ENCODE results near the gene UGT1A4. TPM values are rescaled to one million over a fixed set of nuclear protein-coding genes. Genes with fewer than 3 reads are reported as not detected.

Gene UGT1A4
- polyA plus RNA-seq (2013, experiment 1 of 2): not detected
- polyA plus RNA-seq (2013, experiment 2 of 2): not detected

GRCh38 chr2:233718552-233718951, at the start of gene UGT1A4:
Gene UGT1A4, plus strand, starts transcription at chr2:233718736. Its CDS starts 85 bp downstream, at chr2:233718821.
- 92 to 95% methylated on average over 7 of the region's 7 CpGs for WGBS, 2 experiments (ENCODE audit: insufficient coverage in 2 of 2)
- H3K9me3 ChIP-seq (ENCODE audit: control insufficient read depth, low read length): no peaks in the 10 kb centered on the region
- H3K4me3 ChIP-seq (ENCODE audit: extremely low read depth, insufficient read depth, low read length, poor library complexity, severe bottlenecking): no peak within 1 kb of the TSS
- H3K4me1 ChIP-seq (ENCODE audit: control insufficient read depth, insufficient read depth, low read length, poor library complexity, severe bottlenecking): no peaks in the 10 kb centered on the region
- no peaks in the 10 kb centered on the region for H3K36me3 ChIP-seq (ENCODE audit: control insufficient read depth, insufficient read depth, low read length)
- H3K27ac ChIP-seq (ENCODE audit: low read depth, low read length, severe bottlenecking): no peak within 1 kb of the TSS

DNA sequence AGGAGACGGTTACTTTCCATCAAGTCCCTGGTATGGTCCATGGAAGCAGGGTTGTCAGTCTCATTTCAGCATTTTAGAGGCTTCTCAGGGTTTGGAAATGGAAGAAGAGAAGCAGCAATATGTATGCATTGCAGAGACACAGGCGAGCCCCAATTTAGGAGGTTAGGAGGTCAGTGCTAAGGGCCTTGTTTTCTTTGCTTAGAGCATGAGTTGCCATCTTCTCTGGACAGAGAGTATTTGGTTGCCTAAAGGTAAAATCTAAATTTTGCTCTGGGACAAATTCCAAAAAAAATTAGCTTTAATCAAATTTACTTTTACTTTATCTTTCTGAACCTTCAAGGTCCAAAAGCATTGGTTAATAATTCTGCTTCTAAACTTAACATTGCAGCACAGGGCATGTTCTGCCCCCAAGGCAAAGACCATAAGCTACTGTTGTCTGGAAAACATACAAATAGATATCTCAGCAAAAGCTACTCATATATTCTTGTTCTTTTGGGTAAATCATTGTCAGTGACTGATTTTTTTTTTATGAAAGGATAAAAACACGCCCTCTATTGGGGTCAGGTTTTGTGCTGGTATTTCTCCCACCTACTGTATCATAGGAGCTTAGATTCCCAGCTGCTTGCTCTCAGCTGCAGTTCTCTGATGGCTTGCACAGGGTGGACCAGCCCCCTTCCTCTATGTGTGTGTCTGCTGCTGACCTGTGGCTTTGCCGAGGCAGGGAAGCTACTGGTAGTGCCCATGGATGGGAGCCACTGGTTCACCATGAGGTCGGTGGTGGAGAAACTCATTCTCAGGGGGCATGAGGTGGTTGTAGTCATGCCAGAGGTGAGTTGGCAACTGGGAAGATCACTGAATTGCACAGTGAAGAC, 47.0 kb upstream of the UGT1A4 start, which contains the start of gene UGT1A9:
TSS of gene UGT1A9 (plus strand) at position 609 of the 872 bp plus-strand sequence. CDS start at position 646, 37 bp downstream.
- Histone ChIP-seq H3K4me1 (ENCODE audit: control insufficient read depth, insufficient read depth, low read length, poor library complexity, severe bottlenecking) (no peaks in the 10 kb centered on the region), H3K36me3 (ENCODE audit: control insufficient read depth, insufficient read depth, low read length) (no peaks in the 10 kb centered on the region), H3K9me3 (ENCODE audit: control insufficient read depth, low read length) (no peaks in the 10 kb centered on the region), H3K4me3 (ENCODE audit: extremely low read depth, insufficient read depth, low read length, poor library complexity, severe bottlenecking) (no peak within 1 kb of the TSS), H3K27ac (ENCODE audit: low read depth, low read length, severe bottlenecking) (no peak within 1 kb of the TSS)
- 70 to 91% methylated on average over 2 to 3 of the region's 5 CpGs for WGBS, 2 experiments (ENCODE audit: insufficient coverage in 2 of 2)

- H3K36me3 ChIP-seq (ENCODE audit: control insufficient read depth, insufficient read depth, low read length): no peaks in the 10 kb centered on the region
- H3K9me3 ChIP-seq (ENCODE audit: control insufficient read depth, low read length): no peaks in the 10 kb centered on the region
- H3K27ac ChIP-seq (ENCODE audit: low read depth, low read length, severe bottlenecking): no peak overlapping the region
- no peaks in the 10 kb centered on the region for H3K4me1 ChIP-seq (ENCODE audit: control insufficient read depth, insufficient read depth, low read length, poor library complexity, severe bottlenecking)
- no peak overlapping the region for H3K4me3 ChIP-seq (ENCODE audit: extremely low read depth, insufficient read depth, low read length, poor library complexity, severe bottlenecking)
- no CpG with 5 or more reads among the region's 3 CpGs for WGBS, 2 experiments (ENCODE audit: insufficient coverage in 2 of 2)
These were observed 45.6 kb upstream of the UGT1A4 start for GRCh38 chr2:233672886-233673285.

DNA sequence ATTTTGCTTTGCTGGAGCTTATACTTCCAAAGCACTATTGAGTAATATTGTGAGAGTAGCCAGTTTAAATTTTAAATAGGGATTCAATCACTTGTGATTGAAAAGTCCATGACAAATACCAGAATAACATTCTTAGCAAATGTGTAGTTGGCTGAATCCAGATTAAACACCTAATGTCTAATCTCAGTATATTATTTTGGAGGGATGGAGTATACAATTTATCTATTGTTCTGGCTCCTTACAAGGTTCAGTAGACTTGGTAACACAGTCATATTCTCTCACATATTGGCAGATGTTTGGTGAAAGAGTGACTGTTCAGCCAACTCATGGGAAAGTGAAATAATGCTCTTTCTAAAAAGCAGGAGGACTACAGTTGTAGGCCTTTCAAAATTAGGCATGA, 44.6 kb upstream of the UGT1A4 start:
- no peak overlapping the region for H3K4me3 ChIP-seq (ENCODE audit: extremely low read depth, insufficient read depth, low read length, poor library complexity, severe bottlenecking)

GRCh38 chr2:233674314-233674713, 44.2 kb upstream of the UGT1A4 start:
- no peaks in the 10 kb centered on the region for H3K4me1 ChIP-seq (ENCODE audit: control insufficient read depth, insufficient read depth, low read length, poor library complexity, severe bottlenecking)
- no peak overlapping the region for H3K27ac ChIP-seq (ENCODE audit: low read depth, low read length, severe bottlenecking)
- WGBS, 2 experiments (ENCODE audit: insufficient coverage in 2 of 2): no CpG with 5 or more reads among the region's 1 CpG
- H3K9me3 ChIP-seq (ENCODE audit: control insufficient read depth, low read length): no peaks in the 10 kb centered on the region
- no peak overlapping the region for H3K4me3 ChIP-seq (ENCODE audit: extremely low read depth, insufficient read depth, low read length, poor library complexity, severe bottlenecking)
- H3K36me3 ChIP-seq (ENCODE audit: control insufficient read depth, insufficient read depth, low read length): no peaks in the 10 kb centered on the region

More for the DNA sequence above, 44.6 kb upstream of the UGT1A4 start:
- Histone ChIP-seq H3K9me3 (ENCODE audit: control insufficient read depth, low read length) (no peaks in the 10 kb centered on the region), H3K4me1 (ENCODE audit: control insufficient read depth, insufficient read depth, low read length, poor library complexity, severe bottlenecking) (no peaks in the 10 kb centered on the region), H3K36me3 (ENCODE audit: control insufficient read depth, insufficient read depth, low read length) (no peaks in the 10 kb centered on the region), H3K27ac (ENCODE audit: low read depth, low read length, severe bottlenecking) (no peak overlapping the region)

- Histone ChIP-seq H3K4me1 (ENCODE audit: control insufficient read depth, insufficient read depth, low read length, poor library complexity, severe bottlenecking) (no peaks in the 10 kb centered on the region), H3K9me3 (ENCODE audit: control insufficient read depth, low read length) (no peaks in the 10 kb centered on the region), H3K4me3 (ENCODE audit: extremely low read depth, insufficient read depth, low read length, poor library complexity, severe bottlenecking) (no peak overlapping the region), H3K27ac (ENCODE audit: low read depth, low read length, severe bottlenecking) (no peak overlapping the region), H3K36me3 (ENCODE audit: control insufficient read depth, insufficient read depth, low read length) (no peaks in the 10 kb centered on the region)
- WGBS, 2 experiments (ENCODE audit: insufficient coverage in 2 of 2): 62 to 86% methylated on average over 1 to 3 of the region's 4 CpGs
These were observed 43.5 kb upstream of the UGT1A4 start for GRCh38 chr2:233674995-233675394.

- Histone ChIP-seq H3K9me3 (ENCODE audit: control insufficient read depth, low read length) (no peaks in the 10 kb centered on the region), H3K4me1 (ENCODE audit: control insufficient read depth, insufficient read depth, low read length, poor library complexity, severe bottlenecking) (no peaks in the 10 kb centered on the region), H3K27ac (ENCODE audit: low read depth, low read length, severe bottlenecking) (no peak overlapping the region), H3K36me3 (ENCODE audit: control insufficient read depth, insufficient read depth, low read length) (no peaks in the 10 kb centered on the region), H3K4me3 (ENCODE audit: extremely low read depth, insufficient read depth, low read length, poor library complexity, severe bottlenecking) (no peak overlapping the region)
- WGBS, 2 experiments (ENCODE audit: insufficient coverage in 2 of 2): 83 to 94% methylated on average over 1 to 2 of the region's 2 CpGs
These were observed 42.5 kb upstream of the UGT1A4 start for GRCh38 chr2:233676046-233676445.

GRCh38 chr2:233679196-233679595, 39.3 kb upstream of the UGT1A4 start:
- 83 to 90% methylated on average over 3 to 4 of the region's 4 CpGs for WGBS, 2 experiments (ENCODE audit: insufficient coverage in 2 of 2)
- H3K27ac ChIP-seq (ENCODE audit: low read depth, low read length, severe bottlenecking): no peak overlapping the region
- H3K36me3 ChIP-seq (ENCODE audit: control insufficient read depth, insufficient read depth, low read length): no peaks in the 10 kb centered on the region
- H3K4me1 ChIP-seq (ENCODE audit: control insufficient read depth, insufficient read depth, low read length, poor library complexity, severe bottlenecking): no peaks in the 10 kb centered on the region
- no peaks in the 10 kb centered on the region for H3K9me3 ChIP-seq (ENCODE audit: control insufficient read depth, low read length)
- no peak overlapping the region for H3K4me3 ChIP-seq (ENCODE audit: extremely low read depth, insufficient read depth, low read length, poor library complexity, severe bottlenecking)

GRCh38 chr2:233680361-233681045, 38.0 kb upstream of the UGT1A4 start:
- Histone ChIP-seq H3K27ac (ENCODE audit: low read depth, low read length, severe bottlenecking) (no peak overlapping the region), H3K36me3 (ENCODE audit: control insufficient read depth, insufficient read depth, low read length) (no peaks in the 10 kb centered on the region), H3K4me3 (ENCODE audit: extremely low read depth, insufficient read depth, low read length, poor library complexity, severe bottlenecking) (no peak overlapping the region), H3K4me1 (ENCODE audit: control insufficient read depth, insufficient read depth, low read length, poor library complexity, severe bottlenecking) (no peaks in the 10 kb centered on the region), H3K9me3 (ENCODE audit: control insufficient read depth, low read length) (no peaks in the 10 kb centered on the region)
- WGBS, 2 experiments (ENCODE audit: insufficient coverage in 2 of 2): 66 to 88% methylated on average over 3 of the region's 4 CpGs

DNA sequence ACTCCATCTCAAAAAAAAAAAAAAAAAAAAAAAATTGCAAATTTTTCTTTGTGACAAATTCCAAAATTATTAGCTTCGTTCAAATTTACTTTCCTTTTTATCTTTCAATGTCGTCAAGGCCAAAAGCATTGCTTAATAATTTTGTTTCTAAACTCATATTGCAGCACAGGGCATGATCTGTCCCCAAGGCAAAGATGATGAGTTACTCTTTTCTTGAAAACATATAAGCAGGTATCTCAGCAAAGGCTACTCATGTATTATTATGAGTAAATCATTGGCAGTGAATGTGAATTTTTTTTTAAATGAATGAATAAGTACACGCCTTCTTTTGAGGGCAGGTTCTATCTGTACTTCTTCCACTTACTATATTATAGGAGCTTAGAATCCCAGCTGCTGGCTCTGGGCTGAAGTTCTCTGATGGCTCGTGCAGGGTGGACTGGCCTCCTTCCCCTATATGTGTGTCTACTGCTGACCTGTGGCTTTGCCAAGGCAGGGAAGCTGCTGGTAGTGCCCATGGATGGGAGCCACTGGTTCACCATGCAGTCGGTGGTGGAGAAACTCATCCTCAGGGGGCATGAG, 36.9 kb upstream of the UGT1A4 start, which contains the start of gene UGT1A7:
TSS of gene UGT1A7 (plus strand) at position 381 of the 579 bp plus-strand sequence. CDS start at position 418, 37 bp downstream.
- Histone ChIP-seq H3K27ac (ENCODE audit: low read depth, low read length, severe bottlenecking) (no peak within 1 kb of the TSS), H3K36me3 (ENCODE audit: control insufficient read depth, insufficient read depth, low read length) (no peaks in the 10 kb centered on the region), H3K4me3 (ENCODE audit: extremely low read depth, insufficient read depth, low read length, poor library complexity, severe bottlenecking) (no peak within 1 kb of the TSS), H3K9me3 (ENCODE audit: control insufficient read depth, low read length) (no peaks in the 10 kb centered on the region), H3K4me1 (ENCODE audit: control insufficient read depth, insufficient read depth, low read length, poor library complexity, severe bottlenecking) (no peaks in the 10 kb centered on the region)
- WGBS, 2 experiments (ENCODE audit: insufficient coverage in 2 of 2): 80 to 90% methylated on average over 1 to 2 of the region's 5 CpGs

All from mesodermal cell (in vitro differentiated cells).